ENCODE measurements around the gene CPLANE1.
A peak's percentile ranks its signal among the peaks of the same experiment; 100 is the strongest.

Gene CPLANE1

GRCh38 chr5:37214550-37214949 lies 34.6 kb downstream of the CPLANE1 start:
- H3K9me3 ChIP-seq (ENCODE audit: control insufficient read depth, insufficient read depth, low read length): no peaks in the 10 kb centered on the region
- no peaks in the 10 kb centered on the region for H3F3A ChIP-seq (ENCODE audit: control insufficient read depth, insufficient read depth)
- H3K36me3 ChIP-seq (ENCODE audit: control insufficient read depth, low read length): no peaks in the 10 kb centered on the region
- H3K79me2 ChIP-seq (ENCODE audit: control insufficient read depth, low read length): no peaks in the 10 kb centered on the region
- TF ChIP-seq CTCF (IDR thresholded peaks at IDR 0.05; ENCODE audit: low read depth, low read length, poor library complexity, severe bottlenecking): no peak
- H3K27ac ChIP-seq (ENCODE audit: low read depth, low read length): no peak overlapping the region
- peak overlapping the region; percentile 63 for H3K4me2 ChIP-seq (ENCODE audit: low read length)
- no peaks in the 10 kb centered on the region for H4K20me1 ChIP-seq (ENCODE audit: control insufficient read depth, insufficient read depth, low read depth, low read length)
- no peaks in the 10 kb centered on the region for H3K9me2 ChIP-seq (replicated peaks; ENCODE audit: control insufficient read depth, low read length)
- H3K4me1 ChIP-seq (ENCODE audit: control insufficient read depth, low read length): peaks cover 12% of the 10 kb centered on the region
- H3K4me3 ChIP-seq (ENCODE audit: low read length): peak overlapping the region; percentile 43
- H3K27me3 ChIP-seq (ENCODE audit: control insufficient read depth, low read length): no peaks in the 10 kb centered on the region

- Histone ChIP-seq H3K4me1 (ENCODE audit: control insufficient read depth, low read length) (peaks cover 12% of the 10 kb centered on the region), H3K36me3 (ENCODE audit: control insufficient read depth, low read length) (no peaks in the 10 kb centered on the region), H4K20me1 (ENCODE audit: control insufficient read depth, insufficient read depth, low read depth, low read length) (no peaks in the 10 kb centered on the region)
Measured at GRCh38 chr5:37212096-37212495, 37.1 kb downstream of the CPLANE1 start.

GRCh38 chr5:37211661-37212060 lies 37.5 kb downstream of the CPLANE1 start:
- H4K20me1 ChIP-seq (ENCODE audit: control insufficient read depth, insufficient read depth, low read depth, low read length): no peaks in the 10 kb centered on the region
- no peaks in the 10 kb centered on the region for H3K79me2 ChIP-seq (ENCODE audit: control insufficient read depth, low read length)
- H3K4me2 ChIP-seq (ENCODE audit: low read length): no peak overlapping the region
- H3K27ac ChIP-seq (ENCODE audit: low read depth, low read length): no peak overlapping the region
- peaks cover 12% of the 10 kb centered on the region for H3K4me1 ChIP-seq (ENCODE audit: control insufficient read depth, low read length)
- H3K9me2 ChIP-seq (replicated peaks; ENCODE audit: control insufficient read depth, low read length): no peaks in the 10 kb centered on the region
- no peak for TF ChIP-seq EZH2phosphoT487 (IDR thresholded peaks at IDR 0.05; ENCODE audit: borderline replicate concordance, low read length)
- TF ChIP-seq CTCF (IDR thresholded peaks at IDR 0.05; ENCODE audit: low read depth, low read length, poor library complexity, severe bottlenecking): no peak
- H3F3A ChIP-seq (ENCODE audit: control insufficient read depth, insufficient read depth): no peaks in the 10 kb centered on the region
- no peaks in the 10 kb centered on the region for H3K36me3 ChIP-seq (ENCODE audit: control insufficient read depth, low read length)
- H3K4me3 ChIP-seq (ENCODE audit: low read length): no peak overlapping the region
- H3K9me3 ChIP-seq (ENCODE audit: control insufficient read depth, insufficient read depth, low read length): no peaks in the 10 kb centered on the region
- H3K27me3 ChIP-seq (ENCODE audit: control insufficient read depth, low read length): no peaks in the 10 kb centered on the region

More at GRCh38 chr5:37212096-37212495, 37.1 kb downstream of the CPLANE1 start:
- no peaks in the 10 kb centered on the region for H3K79me2 ChIP-seq (ENCODE audit: control insufficient read depth, low read length)
- no peak overlapping the region for H3K4me3 ChIP-seq (ENCODE audit: low read length)
- no peaks in the 10 kb centered on the region for H3F3A ChIP-seq (ENCODE audit: control insufficient read depth, insufficient read depth)
- H3K9me3 ChIP-seq (ENCODE audit: control insufficient read depth, insufficient read depth, low read length): no peaks in the 10 kb centered on the region
- H3K27ac ChIP-seq (ENCODE audit: low read depth, low read length): no peak overlapping the region
- no peak overlapping the region for H3K4me2 ChIP-seq (ENCODE audit: low read length)
- no peaks in the 10 kb centered on the region for H3K27me3 ChIP-seq (ENCODE audit: control insufficient read depth, low read length)
- H3K9me2 ChIP-seq (replicated peaks; ENCODE audit: control insufficient read depth, low read length): no peaks in the 10 kb centered on the region
- TF ChIP-seq CTCF (IDR thresholded peaks at IDR 0.05; ENCODE audit: low read depth, low read length, poor library complexity, severe bottlenecking) (no peak), EZH2phosphoT487 (IDR thresholded peaks at IDR 0.05; ENCODE audit: borderline replicate concordance, low read length) (no peak)
